Gastroesophageal sphincter (tissue), 4 donors: ENCODE measurements around the gene MRPL55. TPM values are rescaled to one million over a fixed set of nuclear protein-coding genes. Genes with fewer than 3 reads are reported as not detected.

Source experiments
- ATAC-seq: fragments of 150-250 bp; one replicate; pipeline ENCODE4 v1.9.1; 2016; ENCODE audit warnings: mild to moderate bottlenecking, moderate library complexity
- H3K27ac ChIP-seq, 4 donors: fragments of 200-600 bp; sonication (generic) in 3 of 4; 1 replicate in 3 of 4; 2 replicates in 1 of 4; pipeline ENCODE4 v1.5.1; 2016 to 2019
- H3K27me3 ChIP-seq: fragments of 200-600 bp; sonication (generic); one replicate; pipeline ENCODE4 v1.5.1; 2019
- H3K36me3 ChIP-seq, 2 donors: fragments of 200-600 bp; sonication (generic); one replicate each; pipeline ENCODE4 v1.5.1; 2019; ENCODE audit warnings: control low read depth in 1 of 2
- H3K4me1 ChIP-seq, 3 donors: fragments of 200-600 bp; sonication (generic); 1 replicate in 2 of 3; 2 replicates in 1 of 3; pipeline ENCODE4 v1.5.1; 2016 to 2019; ENCODE audit warnings: control low read depth in 2 of 3
- H3K4me3 ChIP-seq, 2 donors: fragments of 200-600 bp; sonication (generic); one replicate each; pipeline ENCODE4 v1.5.1; 2019; ENCODE audit warnings: mild to moderate bottlenecking in 1 of 2, moderate library complexity in 1 of 2
- H3K9me3 ChIP-seq, 3 donors: fragments of 200-600 bp; sonication (generic); one replicate each; pipeline ENCODE4 v1.5.1; 2017 to 2019; ENCODE audit warnings: control low read depth in 2 of 3
- CTCF ChIP-seq, 4 experiments: fragments of 200-600 bp in 2 of 4; fragments of 450-650 bp in 2 of 4; sonication (generic) in 1 of 4; IDR thresholded peaks; one replicate each; pipeline ENCODE4 v1.5.1; 2017 to 2019; ENCODE audit warnings: antibody characterized with exemption in 4 of 4, mild to moderate bottlenecking in 2 of 4, moderate library complexity in 2 of 4
- EP300 ChIP-seq: sonication (generic); formaldehyde crosslinking; IDR thresholded peaks from one replicate; pipeline ENCODE4 v1.6.1; 2017; ENCODE audit warnings: antibody characterized with exemption, mild to moderate bottlenecking
- POLR2A ChIP-seq, 2 donors: fragments of 450-650 bp; IDR thresholded peaks; one replicate each; pipeline ENCODE4 v1.6.1; 2017; ENCODE audit warnings: antibody characterized with exemption in 2 of 2, mild to moderate bottlenecking in 2 of 2, moderate library complexity in 1 of 2
- POLR2AphosphoS5 ChIP-seq: sonication (generic); formaldehyde crosslinking; IDR thresholded peaks from one replicate; pipeline ENCODE4 v1.6.1; 2017; ENCODE audit warnings: antibody characterized with exemption
- WGBS, 2 donors: methylation state at CpG; one replicate each; pipeline ENCODE4 v1.1.5; 2018; ENCODE audit warnings: low coverage in 1 of 2; 5-methylcytosine and 5-hydroxymethylcytosine counted together
- total RNA-seq, 4 donors: library from RNA; depleted of rRNA; stranded (reverse); fragments of >200 nt; gene quantifications; one replicate each; pipeline ENCODE4 v1.1.0, GENCODE V29; 2016

Gene MRPL55
- total RNA-seq, 4 donors from 2014 or later = 50.2 to 394 (median 81.5) TPM

GRCh38 chr1:228094432-228095016 is 14.6 kb downstream of the MRPL55 start:
- no peak for ATAC-seq
- 82 to 95% methylated on average over 10 to 11 of the region's 13 CpGs for WGBS, 2 donors
- Histone ChIP-seq H3K4me1 (peaks cover 0 to 66% (median 31%) of the 10 kb centered on the region in 3 donors), H3K27me3 (no peaks in the 10 kb centered on the region), H3K36me3 (peaks cover 0 to 58% of the 10 kb centered on the region in 2 donors), H3K4me3 (no peak overlapping the region), H3K9me3 (peaks cover 0 to 15% (median 0%) of the 10 kb centered on the region in 3 donors), H3K27ac (no peak overlapping the region)
- TF ChIP-seq POLR2A (IDR thresholded peaks at IDR 0.05) = no peak

- Histone ChIP-seq H3K4me1 (peaks cover 0 to 79% (median 44%) of the 10 kb centered on the region in 3 donors), H3K27me3 (no peaks in the 10 kb centered on the region), H3K4me3 (no peak overlapping the region), H3K27ac (no peak overlapping the region), H3K36me3 (peaks cover 0 to 53% of the 10 kb centered on the region in 2 donors), H3K9me3 (peaks cover 0 to 15% (median 0%) of the 10 kb centered on the region in 3 donors)
- 96 to 98% methylated on average over 6 to 7 of the region's 20 CpGs for WGBS, 2 donors
- TF ChIP-seq POLR2AphosphoS5 = no peak
- TF ChIP-seq EP300 = no peak
- TF ChIP-seq CTCF (IDR thresholded peaks at IDR 0.05) = no peak
- TF ChIP-seq POLR2A (IDR thresholded peaks at IDR 0.05) = no peak
- ATAC-seq = no peak
Measured at GRCh38 chr1:228093050-228093906, 15.8 kb downstream of the MRPL55 start.

- Histone ChIP-seq H3K27me3 (no peaks in the 10 kb centered on the region), H3K27ac (no peak overlapping the region), H3K4me3 (no peak overlapping the region), H3K36me3 (peaks cover 0 to 45% of the 10 kb centered on the region in 2 donors), H3K4me1 (peaks cover 0 to 86% (median 52%) of the 10 kb centered on the region in 3 donors), H3K9me3 (peaks cover 0 to 15% (median 0%) of the 10 kb centered on the region in 3 donors)
- no peak for TF ChIP-seq POLR2AphosphoS5
- no peak for TF ChIP-seq CTCF (IDR thresholded peaks at IDR 0.05)
- TF ChIP-seq EP300 = no peak
- TF ChIP-seq POLR2A (IDR thresholded peaks at IDR 0.05) = no peak
- 82 to 96% methylated on average over 4 to 5 of the region's 11 CpGs for WGBS, 2 donors
- no peak for ATAC-seq
Measured at GRCh38 chr1:228092342-228093049, 16.6 kb downstream of the MRPL55 start.

- WGBS, 2 donors = 55 to 62% methylated on average over 4 of the region's 4 CpGs
- H3K4me1 ChIP-seq = peaks cover 0 to 86% (median 62%) of the 10 kb centered on the region in 3 donors
Measured at GRCh38 chr1:228091084-228091483, 18.0 kb downstream of the MRPL55 start.

More at GRCh38 chr1:228091084-228091483, 18.0 kb downstream of the MRPL55 start:
- no peaks in the 10 kb centered on the region for H3K27me3 ChIP-seq
- no peak overlapping the region for H3K4me3 ChIP-seq
- H3K36me3 ChIP-seq = peaks cover 0 to 31% of the 10 kb centered on the region in 2 donors
- no peak for ATAC-seq
- no peak for TF ChIP-seq CTCF (IDR thresholded peaks at IDR 0.05)
- no peak for TF ChIP-seq POLR2AphosphoS5
- TF ChIP-seq POLR2A (IDR thresholded peaks at IDR 0.05) = no peak
- no peak for TF ChIP-seq EP300
- H3K27ac ChIP-seq = no peak overlapping the region
- peaks cover 0 to 15% (median 0%) of the 10 kb centered on the region in 3 donors for H3K9me3 ChIP-seq
